Globus pallidus (tissue), 1 donor: Measurements from ENCODE around the gene NOL3.

Experiments used
- DNase-seq: peaks from one replicate; pipeline ENCODE4 v3.0.0-alpha.2; 2015; ENCODE audit warnings: low spot score

NOL3 gene

GRCh38 chr16:67206838-67207248 is 36.5 kb downstream of the NOL3 start:
- DNase-seq, result no peak

GRCh38 chr16:67207249-67208091 is 37.1 kb downstream of the NOL3 start:
- no peak for DNase-seq

- DNase-seq, result no peak
These were observed 38.0 kb downstream of the NOL3 start for GRCh38 chr16:67208154-67208896.

- no peak for DNase-seq
These were observed 39.2 kb downstream of the NOL3 start for GRCh38 chr16:67209565-67209964.

GRCh38 chr16:67210069-67210937 is 40.0 kb downstream of the NOL3 start:
- no peak for DNase-seq

- no peak for DNase-seq
These were observed 41.3 kb downstream of the NOL3 start for GRCh38 chr16:67211674-67212073.

- no peak for DNase-seq
These were observed 42.4 kb downstream of the NOL3 start for GRCh38 chr16:67212766-67213165.

GRCh38 chr16:67213197-67214019 is 43.1 kb downstream of the NOL3 start:
- no peak for DNase-seq

GRCh38 chr16:67215706-67216105 is 45.4 kb downstream of the NOL3 start:
- DNase-seq, result no peak

GRCh38 chr16:67216612-67217490 is 46.5 kb downstream of the NOL3 start:
- DNase-seq, result peak; percentile 40

- DNase-seq, result no peak
These were observed 53.7 kb downstream of the NOL3 start for GRCh38 chr16:67223992-67224391.
